Caco-2 (cell line): ENCODE data around the gene TRPM1. TPM values are rescaled to one million over a fixed set of nuclear protein-coding genes. Genes with fewer than 3 reads are reported as not detected.

Source experiments
- BruUV-seq: library from RNA; stranded (reverse); fragments of 400-500 nt; replicated peaks from 2 replicates; lab custom pipeline; 2021; lab: Mats Ljungman, UMichigan
- CTCF ChIA-PET: fragments of 300-600 bp; sonication (Branson Sonifier 250); formaldehyde crosslinking; loops from one replicate; lab custom pipeline; 2022; ENCODE audit warnings: antibody characterized with exemption; lab: Charles Lee
- POLR2A ChIA-PET: fragments of 300-600 bp; sonication (Branson Sonifier 250); formaldehyde crosslinking; loops from one replicate; lab custom pipeline; 2022; ENCODE audit warnings: antibody characterized with exemption; lab: Charles Lee
- DNase-seq, 2 experiments: peaks; one replicate each; pipeline versions ENCODE4 v3.0.0 to v3.0.0-alpha.2; 2020 to 2022
- H3K27me3 ChIP-seq: replicated peaks from 2 replicates; pipeline ENCODE4 v1.6.0; 2011; ENCODE audit warnings: low read length; ENCODE audit not compliant: control insufficient read depth, insufficient read depth
- H3K36me3 ChIP-seq: 2 replicates; pipeline ENCODE4 v1.5.1; 2011; ENCODE audit warnings: low read length; ENCODE audit not compliant: control insufficient read depth, insufficient read depth
- H3K4me1 ChIP-seq: fragments of 250-450 bp; sonication (Bioruptor Pico); 2 replicates; pipeline ENCODE4 v1.5.1; 2020; ENCODE audit warnings: mild to moderate bottlenecking
- H3K4me3 ChIP-seq: 2 replicates; pipeline ENCODE4 v1.5.1; 2011; ENCODE audit warnings: low read depth, mild to moderate bottlenecking, control low read depth, low read length
- H3K9me3 ChIP-seq: fragments of 250-450 bp; sonication (Bioruptor Pico); 2 replicates; pipeline ENCODE4 v1.5.1; 2020; ENCODE audit warnings: mild to moderate bottlenecking, moderate library complexity
- H3K27ac Mint-ChIP-seq: one replicate; pipeline ENCODE4 v1.8.0; 2022; ENCODE audit warnings: mixed read lengths; ENCODE audit not compliant: unreplicated experiment
- H3K27me3 Mint-ChIP-seq: one replicate; pipeline ENCODE4 v1.8.0; 2022; ENCODE audit warnings: mixed read lengths; ENCODE audit not compliant: insufficient read depth, unreplicated experiment
- H3K36me3 Mint-ChIP-seq: one replicate; pipeline ENCODE4 v1.8.0; 2022; ENCODE audit warnings: mild to moderate bottlenecking, mixed read lengths; ENCODE audit not compliant: insufficient read depth, unreplicated experiment
- H3K4me1 Mint-ChIP-seq: one replicate; pipeline ENCODE4 v1.8.0; 2022; ENCODE audit warnings: low read depth, mixed read lengths; ENCODE audit not compliant: unreplicated experiment
- H3K4me3 Mint-ChIP-seq: one replicate; pipeline ENCODE4 v1.8.0; 2022; ENCODE audit warnings: mild to moderate bottlenecking, moderate library complexity, mixed read lengths; ENCODE audit not compliant: unreplicated experiment
- H3K9me3 Mint-ChIP-seq: one replicate; pipeline ENCODE4 v1.8.0; 2022; ENCODE audit warnings: mixed read lengths; ENCODE audit not compliant: unreplicated experiment
- CTCF ChIP-seq, 2 experiments: fragments of 200-600 bp in 1 of 2; IDR thresholded peaks; 1 replicate in 1 of 2; 2 replicates in 1 of 2; pipeline versions ENCODE4 v1.5.1 to v1.8.0; 2011 to 2022; ENCODE audit warnings: antibody characterized with exemption in 1 of 2, control low read depth in 1 of 2, inconsistent platforms in 1 of 2, low read depth in 1 of 2, low read length in 1 of 2, mild to moderate bottlenecking in 1 of 2, moderate library complexity in 1 of 2; ENCODE audit not compliant: insufficient read depth in 1 of 2, severe bottlenecking in 1 of 2, unreplicated experiment in 1 of 2
- intact Hi-C: fragments of 100-400 bp; cut with micrococcal nuclease; formaldehyde crosslinking; loops from one replicate; pipeline ENCODE4 v1.10.0; 2022; ENCODE audit not compliant: unreplicated experiment
- total RNA-seq: library from RNA; stranded (reverse); gene quantifications from 2 replicates; pipeline ENCODE4 v1.2.3, GENCODE V29; 2022

Gene TRPM1
- total RNA-seq, 1 experiment from 2014 or later: not detected

- CTCF ChIA-PET: no interaction called here
- POLR2A ChIA-PET: no interaction called here
These were observed 9.6 kb upstream of the TRPM1 start for GRCh38 chr15:31111091-31111647.

GRCh38 chr15:31108836-31109235 lies 7.3 kb upstream of the TRPM1 start:
- BruUV-seq: no TSS peak
- Histone ChIP-seq H3K4me3 (no peak overlapping the region), H3K4me1 (no peaks in the 10 kb centered on the region), H3K9me3 (no peaks in the 10 kb centered on the region), H3K27me3 (no peaks in the 10 kb centered on the region), H3K36me3 (no peaks in the 10 kb centered on the region)
- DNase-seq: no peak
- Mint-ChIP-seq H3K9me3 (peaks cover 3% of the 10 kb centered on the region), H3K27ac (no peak overlapping the region), H3K4me1 (no peaks in the 10 kb centered on the region), H3K36me3 (no peaks in the 10 kb centered on the region), H3K27me3 (peaks cover 10% of the 10 kb centered on the region), H3K4me3 (no peak overlapping the region)
- ChIA-PET POLR2A (no interaction called here), CTCF (no interaction called here)
- intact Hi-C loops: no loop called here
- TF ChIP-seq CTCF (IDR thresholded peaks at IDR 0.05; ENCODE audit: insufficient read depth in 1 of 2, low read depth in 1 of 2, low read length in 1 of 2, severe bottlenecking in 1 of 2, unreplicated experiment in 1 of 2): no peak

More at GRCh38 chr15:31111091-31111647, 9.6 kb upstream of the TRPM1 start:
- Mint-ChIP-seq H3K27me3 (peaks cover 10% of the 10 kb centered on the region), H3K9me3 (peaks cover 11% of the 10 kb centered on the region), H3K36me3 (no peaks in the 10 kb centered on the region), H3K4me3 (no peak overlapping the region), H3K27ac (no peak overlapping the region), H3K4me1 (no peaks in the 10 kb centered on the region)
- H3K4me3 ChIP-seq: no peak overlapping the region
- no peak for DNase-seq
- no TSS peak for BruUV-seq
- TF ChIP-seq CTCF (IDR thresholded peaks at IDR 0.05; ENCODE audit: insufficient read depth in 1 of 2, low read depth in 1 of 2, low read length in 1 of 2, severe bottlenecking in 1 of 2, unreplicated experiment in 1 of 2): no peak
- H3K9me3 ChIP-seq: no peaks in the 10 kb centered on the region
- intact Hi-C loops: no loop called here
- H3K36me3 ChIP-seq: no peaks in the 10 kb centered on the region
- H3K27me3 ChIP-seq: no peaks in the 10 kb centered on the region
- no peaks in the 10 kb centered on the region for H3K4me1 ChIP-seq

- Histone ChIP-seq H3K9me3 (no peaks in the 10 kb centered on the region), H3K4me3 (no peak overlapping the region), H3K36me3 (no peaks in the 10 kb centered on the region), H3K4me1 (no peaks in the 10 kb centered on the region), H3K27me3 (no peaks in the 10 kb centered on the region)
- Mint-ChIP-seq H3K4me1 (no peaks in the 10 kb centered on the region), H3K4me3 (no peak overlapping the region), H3K36me3 (no peaks in the 10 kb centered on the region), H3K27ac (no peak overlapping the region), H3K9me3 (no peaks in the 10 kb centered on the region), H3K27me3 (peaks cover 7% of the 10 kb centered on the region)
- ChIA-PET POLR2A (no interaction called here), CTCF (interaction anchor here (0.6 kb wide), 1 partner anchor 22 kb away, joined by 7 read pairs; no protein-coding TSS in a partner anchor)
- TF ChIP-seq CTCF (IDR thresholded peaks at IDR 0.05; ENCODE audit: insufficient read depth in 1 of 2, low read depth in 1 of 2, low read length in 1 of 2, severe bottlenecking in 1 of 2, unreplicated experiment in 1 of 2): no peak
- intact Hi-C loops: no loop called here
- no peak for DNase-seq
- no TSS peak for BruUV-seq
These were observed 5.2 kb upstream of the TRPM1 start for GRCh38 chr15:31106495-31107300.
